Measurements from ENCODE around the gene UBE2D1.

DNA sequence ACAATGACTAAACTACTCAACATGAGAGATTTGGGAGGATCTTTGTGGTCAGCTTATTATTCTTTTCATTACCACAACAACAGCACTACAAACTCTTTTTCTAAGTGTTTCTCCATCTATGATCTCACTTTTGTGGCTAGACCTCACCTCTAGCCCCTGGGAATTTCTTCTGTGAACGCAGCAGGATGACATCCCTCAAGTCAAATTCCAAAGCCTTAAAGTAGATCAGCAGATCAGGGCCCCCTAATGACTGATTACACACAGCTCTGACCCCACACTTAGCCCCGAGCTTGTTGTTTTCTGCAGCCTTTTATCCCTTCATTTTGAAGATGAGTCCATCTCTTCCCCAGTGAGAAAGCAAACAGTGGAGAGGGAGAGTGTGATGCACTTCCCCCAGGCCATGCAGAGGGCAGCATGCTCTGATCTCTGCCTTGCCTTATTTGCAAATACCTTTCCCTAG, 77.7 kb downstream of the UBE2D1 start:
- TF ChIP-seq FOXA3 (CRISPR knock-in tag; conservative IDR thresholded peaks at IDR 0.05 in 1 of 2, IDR thresholded peaks at IDR 0.05 in 1 of 2), result no peak
- TF ChIP-seq EP300 (IDR thresholded peaks at IDR 0.05; ENCODE audit: low read length), result no peak
- TF ChIP-seq, protein P1, sequence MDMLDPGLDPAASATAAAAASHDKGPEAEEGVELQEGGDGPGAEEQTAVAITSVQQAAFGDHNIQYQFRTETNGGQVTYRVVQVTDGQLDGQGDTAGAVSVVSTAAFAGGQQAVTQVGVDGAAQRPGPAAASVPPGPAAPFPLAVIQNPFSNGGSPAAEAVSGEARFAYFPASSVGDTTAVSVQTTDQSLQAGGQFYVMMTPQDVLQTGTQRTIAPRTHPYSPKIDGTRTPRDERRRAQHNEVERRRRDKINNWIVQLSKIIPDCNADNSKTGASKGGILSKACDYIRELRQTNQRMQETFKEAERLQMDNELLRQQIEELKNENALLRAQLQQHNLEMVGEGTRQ (CRISPR knock-in tag; IDR thresholded peaks at IDR 0.05), result no peak

Data from K562 (cell line).